GM12878 (cell line): Measurements from ENCODE around the gene ACOT7. TPM values are rescaled to one million over a fixed set of nuclear protein-coding genes. Genes with fewer than 3 reads are reported as not detected.

Experiments
- ATAC-seq: fragments of 200-7000 bp; cut with Tn5 transposase; 3 replicates; pipeline ENCODE4 v1.9.1; 2020; ENCODE audit warnings: mild to moderate bottlenecking, moderate library complexity
- BruUV-seq: library from RNA; stranded (reverse); fragments of 400-500 nt; replicated peaks from 2 replicates; lab custom pipeline; 2021; lab: Mats Ljungman, UMichigan
- CTCF ChIA-PET: fragments of 300-600 bp; sonication (Branson Sonifier 250); formaldehyde crosslinking; extraction: SDS; loops from one replicate; lab custom pipeline; 2021; ENCODE audit warnings: inconsistent platforms; lab: Yijun Ruan, JAX
- POLR2A ChIA-PET: fragments of 350-600 bp; formaldehyde crosslinking; extraction: SDS; loops from one replicate; lab custom pipeline; 2021; ENCODE audit warnings: inconsistent platforms; lab: Charles Lee
- RAD21 ChIA-PET: fragments of 300-600 bp; sonication (Branson Sonifier 250); formaldehyde crosslinking; loops from one replicate; lab custom pipeline; 2023; ENCODE audit warnings: antibody characterized with exemption; ENCODE audit not compliant: unreplicated experiment; lab: Charles Lee
- SMC1A ChIA-PET: fragments of 300-600 bp; sonication (Branson Sonifier 250); formaldehyde crosslinking; loops from one replicate; lab custom pipeline; 2023; ENCODE audit not compliant: unreplicated experiment, uncharacterized antibody; lab: Charles Lee
- DNase-seq: peaks from one replicate; pipeline ENCODE4 v3.0.0-alpha.2; 2011; ENCODE audit warnings: low read depth, low spot score
- FAIRE-seq: peaks from 3 replicates; lab custom pipeline; 2011; peaks lifted over from hg19 to GRCh38; lab: Jason Lieb, UNC
- H2AFZ ChIP-seq: 2 replicates; pipeline ENCODE4 v1.6.0; 2011; ENCODE audit warnings: low read depth, low read length, control low read depth; ENCODE audit not compliant: control insufficient read depth
- H3K27ac ChIP-seq: 2 replicates; pipeline ENCODE4 v1.5.1; 2011; ENCODE audit warnings: control low read depth; ENCODE audit not compliant: control insufficient read depth, insufficient read depth
- H3K27me3 ChIP-seq, 2 experiments: replicated peaks in 1 of 2; 2 replicates each; pipeline versions ENCODE4 v1.6.0 to v1.6.1; 2011; ENCODE audit warnings: low read length in 1 of 2; ENCODE audit not compliant: control insufficient read depth in 2 of 2, insufficient read depth in 2 of 2
- H3K36me3 ChIP-seq, 2 experiments: 2 replicates each; pipeline ENCODE4 v1.5.1; 2011; ENCODE audit warnings: low read length in 1 of 2; ENCODE audit not compliant: control insufficient read depth in 2 of 2, insufficient read depth in 2 of 2
- H3K4me1 ChIP-seq: 2 replicates; pipeline ENCODE4 v1.6.1; 2011; ENCODE audit warnings: mild to moderate bottlenecking, low read length, moderate library complexity, mixed read lengths; ENCODE audit not compliant: control insufficient read depth, insufficient read depth
- H3K4me2 ChIP-seq: 2 replicates; pipeline ENCODE4 v1.6.0; 2011; ENCODE audit warnings: control low read depth; ENCODE audit not compliant: control insufficient read depth, insufficient read depth
- H3K4me3 ChIP-seq: fragments of 200-600 bp; sonication (generic); 2 replicates; pipeline ENCODE4 v1.5.1; 2016
- H3K79me2 ChIP-seq: 2 replicates; pipeline ENCODE4 v1.6.0; 2011; ENCODE audit warnings: low read length; ENCODE audit not compliant: control insufficient read depth, insufficient read depth
- H3K9ac ChIP-seq: 2 replicates; pipeline ENCODE4 v1.8.0; 2011; ENCODE audit warnings: low read length, control low read depth, mixed read lengths; ENCODE audit not compliant: control insufficient read depth, insufficient read depth
- H3K9me3 ChIP-seq: replicated peaks from 3 replicates; pipeline ENCODE4 v1.5.1; 2011; ENCODE audit warnings: mild to moderate bottlenecking, low read length; ENCODE audit not compliant: control insufficient read depth, insufficient read depth
- H4K20me1 ChIP-seq: 2 replicates; pipeline ENCODE4 v1.6.0; 2011; ENCODE audit not compliant: control insufficient read depth, insufficient read depth
- BRCA1 ChIP-seq: IDR thresholded peaks from 2 replicates; pipeline ENCODE4 v1.6.1; 2011; ENCODE audit warnings: low read depth, low read length, improper control_type of control experiment
- CUX1 ChIP-seq: IDR thresholded peaks from 2 replicates; pipeline ENCODE4 v1.6.1; 2012; ENCODE audit warnings: improper control_type of control experiment, low read depth, low read length; ENCODE audit not compliant: insufficient replicate concordance
- GATAD2B ChIP-seq: fragments of 450-650 bp; conservative IDR thresholded peaks from 2 replicates; pipeline ENCODE4 v1.6.1; 2017; ENCODE audit warnings: low read depth, mild to moderate bottlenecking, moderate library complexity
- NR2C2 ChIP-seq: IDR thresholded peaks from 2 replicates; pipeline ENCODE4 v1.6.1; 2011; ENCODE audit warnings: borderline replicate concordance, low read depth; ENCODE audit not compliant: control insufficient read depth, insufficient read length
- PBX3 ChIP-seq: IDR thresholded peaks from 2 replicates; pipeline ENCODE4 v1.6.1; 2011; ENCODE audit warnings: mild to moderate bottlenecking, low read depth, low read length, moderate library complexity; ENCODE audit not compliant: insufficient replicate concordance
- PML ChIP-seq: IDR thresholded peaks from 2 replicates; pipeline ENCODE4 v1.6.1; 2012; ENCODE audit warnings: low read length, inconsistent platforms
- POLR2AphosphoS5 ChIP-seq: IDR thresholded peaks from 2 replicates; pipeline ENCODE4 v1.6.1; 2011; ENCODE audit warnings: mild to moderate bottlenecking, low read length, inconsistent platforms
- SREBF2 ChIP-seq: IDR thresholded peaks from 2 replicates; pipeline ENCODE4 v1.6.1; 2012; ENCODE audit warnings: mild to moderate bottlenecking, low read length
- ZNF217 ChIP-seq: fragments of 450-650 bp; IDR thresholded peaks from 2 replicates; pipeline ENCODE4 v1.6.1; 2017; ENCODE audit warnings: antibody characterized with exemption, mild to moderate bottlenecking
- WGBS: methylation state at CpG from one replicate; pipeline ENCODE4 v1.1.6; 2016; ENCODE audit warnings: low lambda C conversion rate; ENCODE audit not compliant: insufficient replicate concordance, insufficient coverage; ENCODE audit errors: missing lambda C conversion rate; 5-methylcytosine and 5-hydroxymethylcytosine counted together
- in situ Hi-C: fragments of 300-500 bp; cut with MboI; formaldehyde crosslinking; loops from 9 replicates; pipeline ENCODE4 v1.14.3; 2018; ENCODE audit warnings: mixed read lengths
- intact Hi-C: fragments of 100-400 bp; cut with micrococcal nuclease; formaldehyde crosslinking; loops from one replicate; pipeline ENCODE4 v1.14.2; 2022; ENCODE audit not compliant: unreplicated experiment
- polyA plus RNA-seq, 11 experiments: library from polyadenylated mRNA; depleted of rRNA in 4 of 11; unstranded in 6 of 11; stranded (reverse) in 5 of 11; fragments of >200 nt; fragmentation: Nextera tagmentation in 4 of 11; fragmentation: Illumina TruSeq in 1 of 11; extraction: Ambion mirVana in 4 of 11; extraction: Trizol in 1 of 11; gene quantifications; 1 replicate in 1 of 11; 2 replicates in 10 of 11; pipeline versions ENCODE4 v1.2.1 to v1.2.3, GENCODE V29; 2011 to 2016; ENCODE audit warnings: inconsistent platforms in 2 of 11, missing spikeins in 2 of 11, low read depth in 1 of 11
- total RNA-seq, 4 experiments: library from RNA; depleted of rRNA in 3 of 4; stranded (reverse); fragments of >200 nt in 3 of 4; fragmentation: Illumina TruSeq in 1 of 4; extraction: Trizol in 1 of 4; gene quantifications; 2 replicates each; pipeline versions ENCODE4 v1.2.1 to v1.2.3, GENCODE V29; 2013 to 2021
- TF ChIP-seq, protein P1 (sequence below): IDR thresholded peaks from 2 replicates; pipeline ENCODE4 v1.6.1; 2012; ENCODE audit warnings: low read length, inconsistent platforms
- TF ChIP-seq, protein P2 (sequence below): fragments of 450-650 bp; IDR thresholded peaks from 2 replicates; pipeline ENCODE4 v1.6.1; 2016; ENCODE audit warnings: mild to moderate bottlenecking, moderate library complexity, borderline replicate concordance

The ACOT7 gene
- total and polyA plus RNA-seq, 10 of the 15 experiments (the other 5 are each of a cell fraction or from before 2014, with no cell fraction given): 8.9 to 206 (median 61.2) TPM

DNA sequence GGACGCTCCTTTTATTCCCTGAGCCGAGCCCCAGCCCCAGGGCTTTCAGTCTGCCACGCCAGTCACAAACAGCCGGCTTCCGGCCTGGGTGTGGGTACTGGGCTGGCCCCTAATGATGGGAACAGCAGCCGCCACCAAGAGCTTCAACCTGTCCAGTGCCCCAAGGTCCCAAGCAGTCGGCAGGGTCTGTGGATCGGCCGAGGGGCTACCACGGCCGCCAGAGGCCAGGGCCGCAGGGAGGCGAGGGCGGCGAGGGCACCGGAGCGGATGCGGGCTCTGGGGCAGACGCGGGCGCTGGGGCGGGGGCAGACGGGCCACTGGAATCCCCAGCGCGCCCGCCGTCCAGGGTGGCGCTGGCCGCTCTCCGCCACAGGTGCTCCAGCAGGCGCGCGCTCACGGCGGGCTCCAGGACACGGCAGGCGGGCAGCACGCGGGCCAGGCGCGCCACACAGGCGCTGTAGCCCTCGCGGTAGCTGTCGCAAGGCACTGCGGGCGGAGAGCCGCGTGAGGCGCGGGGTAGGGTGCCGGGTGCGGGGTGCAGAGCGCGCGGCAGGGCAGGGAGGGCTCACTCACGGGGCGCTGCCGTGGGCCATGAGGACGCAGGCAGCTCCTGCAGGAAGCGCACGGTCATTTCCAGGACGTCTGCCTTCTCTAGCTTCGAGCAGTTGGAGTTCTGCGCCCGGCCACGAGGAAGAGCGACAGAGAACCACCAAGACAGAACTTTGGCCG is 25.3 kb upstream of the ACOT7 start:
- Histone ChIP-seq H3K9ac (no peak overlapping the region), H2AFZ (no peak overlapping the region), H3K9me3 (no peaks in the 10 kb centered on the region), H3K4me2 (no peak overlapping the region), H3K4me3 (no peak overlapping the region), H3K4me1 (peaks cover 16% of the 10 kb centered on the region), H3K27me3 (peaks cover 10 to 15% of the 10 kb centered on the region in 2 experiments; a peak in 3 of 4 replicates), H3K36me3 (no peaks in the 10 kb centered on the region), H3K27ac (no peak overlapping the region), H4K20me1 (no peaks in the 10 kb centered on the region; the same call in 1 of the 2 replicates), H3K79me2 (no peaks in the 10 kb centered on the region)
- 50% methylated on average over 64 of the region's 69 CpGs for WGBS
- ATAC-seq (no peak), FAIRE-seq (no peak), DNase-seq (no peak)
- RAD21 ChIA-PET: no interaction called here
- CTCF ChIA-PET: interaction anchor here (10.9 kb wide), 1 partner anchor 22 kb away, joined by 137 read pairs; no protein-coding TSS in a partner anchor
- intact Hi-C loops: no loop called here
- POLR2A ChIA-PET: no interaction called here
- SMC1A ChIA-PET: interaction anchor here (1.6 kb wide), 1 partner anchor 19 kb away, joined by 3 read pairs; no protein-coding TSS in a partner anchor
- no TSS peak for BruUV-seq
- in situ Hi-C loops: no loop called here
- no peak for TF ChIP-seq PML
- no peak for TF ChIP-seq ZNF217
- TF ChIP-seq, protein P1, sequence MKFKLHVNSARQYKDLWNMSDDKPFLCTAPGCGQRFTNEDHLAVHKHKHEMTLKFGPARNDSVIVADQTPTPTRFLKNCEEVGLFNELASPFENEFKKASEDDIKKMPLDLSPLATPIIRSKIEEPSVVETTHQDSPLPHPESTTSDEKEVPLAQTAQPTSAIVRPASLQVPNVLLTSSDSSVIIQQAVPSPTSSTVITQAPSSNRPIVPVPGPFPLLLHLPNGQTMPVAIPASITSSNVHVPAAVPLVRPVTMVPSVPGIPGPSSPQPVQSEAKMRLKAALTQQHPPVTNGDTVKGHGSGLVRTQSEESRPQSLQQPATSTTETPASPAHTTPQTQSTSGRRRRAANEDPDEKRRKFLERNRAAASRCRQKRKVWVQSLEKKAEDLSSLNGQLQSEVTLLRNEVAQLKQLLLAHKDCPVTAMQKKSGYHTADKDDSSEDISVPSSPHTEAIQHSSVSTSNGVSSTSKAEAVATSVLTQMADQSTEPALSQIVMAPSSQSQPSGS: no peak
- no peak for TF ChIP-seq POLR2AphosphoS5
- TF ChIP-seq, protein P2, sequence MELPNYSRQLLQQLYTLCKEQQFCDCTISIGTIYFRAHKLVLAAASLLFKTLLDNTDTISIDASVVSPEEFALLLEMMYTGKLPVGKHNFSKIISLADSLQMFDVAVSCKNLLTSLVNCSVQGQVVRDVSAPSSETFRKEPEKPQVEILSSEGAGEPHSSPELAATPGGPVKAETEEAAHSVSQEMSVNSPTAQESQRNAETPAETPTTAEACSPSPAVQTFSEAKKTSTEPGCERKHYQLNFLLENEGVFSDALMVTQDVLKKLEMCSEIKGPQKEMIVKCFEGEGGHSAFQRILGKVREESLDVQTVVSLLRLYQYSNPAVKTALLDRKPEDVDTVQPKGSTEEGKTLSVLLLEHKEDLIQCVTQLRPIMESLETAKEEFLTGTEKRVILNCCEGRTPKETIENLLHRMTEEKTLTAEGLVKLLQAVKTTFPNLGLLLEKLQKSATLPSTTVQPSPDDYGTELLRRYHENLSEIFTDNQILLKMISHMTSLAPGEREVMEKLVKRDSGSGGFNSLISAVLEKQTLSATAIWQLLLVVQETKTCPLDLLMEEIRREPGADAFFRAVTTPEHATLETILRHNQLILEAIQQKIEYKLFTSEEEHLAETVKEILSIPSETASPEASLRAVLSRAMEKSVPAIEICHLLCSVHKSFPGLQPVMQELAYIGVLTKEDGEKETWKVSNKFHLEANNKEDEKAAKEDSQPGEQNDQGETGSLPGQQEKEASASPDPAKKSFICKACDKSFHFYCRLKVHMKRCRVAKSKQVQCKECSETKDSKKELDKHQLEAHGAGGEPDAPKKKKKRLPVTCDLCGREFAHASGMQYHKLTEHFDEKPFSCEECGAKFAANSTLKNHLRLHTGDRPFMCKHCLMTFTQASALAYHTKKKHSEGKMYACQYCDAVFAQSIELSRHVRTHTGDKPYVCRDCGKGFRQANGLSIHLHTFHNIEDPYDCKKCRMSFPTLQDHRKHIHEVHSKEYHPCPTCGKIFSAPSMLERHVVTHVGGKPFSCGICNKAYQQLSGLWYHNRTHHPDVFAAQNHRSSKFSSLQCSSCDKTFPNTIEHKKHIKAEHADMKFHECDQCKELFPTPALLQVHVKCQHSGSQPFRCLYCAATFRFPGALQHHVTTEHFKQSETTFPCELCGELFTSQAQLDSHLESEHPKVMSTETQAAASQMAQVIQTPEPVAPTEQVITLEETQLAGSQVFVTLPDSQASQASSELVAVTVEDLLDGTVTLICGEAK: no peak
- no peak for TF ChIP-seq SREBF2
- no peak for TF ChIP-seq NR2C2
- no peak for TF ChIP-seq PBX3
- TF ChIP-seq BRCA1: no peak
- TF ChIP-seq GATAD2B: no peak
- no peak for TF ChIP-seq CUX1
